CD8-positive, alpha-beta memory T cell (primary cell): Measurements from ENCODE around the gene KCNJ10. TPM values are rescaled to one million over a fixed set of nuclear protein-coding genes. Genes with fewer than 3 reads are reported as not detected.
A peak's percentile ranks its signal among the peaks of the same experiment; 100 is the strongest.

Experiments
- CTCF ChIA-PET: fragments of 350-600 bp; sonication (Branson Sonifier 250); formaldehyde crosslinking; loops from one replicate; lab custom pipeline; 2021; ENCODE audit warnings: antibody characterized with exemption; lab: Charles Lee
- POLR2A ChIA-PET: fragments of 350-600 bp; sonication (Branson Sonifier 250); formaldehyde crosslinking; loops from one replicate; lab custom pipeline; 2021; ENCODE audit warnings: antibody characterized with exemption; lab: Charles Lee
- DNase-seq, 5 donors: peaks; one replicate each; pipeline versions ENCODE4 v3.0.0 to v3.0.0-alpha.2; 2020 to 2022; ENCODE audit warnings: mixed read lengths in 1 of 5
- H3K27ac ChIP-seq: one replicate; pipeline ENCODE4 v1.7.0; 2013; ENCODE audit warnings: low read depth, mild to moderate bottlenecking, low read length, moderate library complexity
- H3K27me3 ChIP-seq: 2 replicates; pipeline ENCODE4 v1.7.0; 2013; ENCODE audit warnings: low read length, mild to moderate bottlenecking; ENCODE audit not compliant: insufficient read depth, poor library complexity, severe bottlenecking
- H3K36me3 ChIP-seq: 2 replicates; pipeline ENCODE4 v1.7.0; 2013; ENCODE audit warnings: mild to moderate bottlenecking, low read length, moderate library complexity; ENCODE audit not compliant: insufficient read depth
- H3K4me1 ChIP-seq: 2 replicates; pipeline ENCODE4 v1.7.0; 2013; ENCODE audit warnings: mild to moderate bottlenecking, low read length, moderate library complexity; ENCODE audit not compliant: insufficient read depth
- H3K4me3 ChIP-seq: 2 replicates; pipeline ENCODE4 v1.7.0; 2013; ENCODE audit warnings: mild to moderate bottlenecking, low read length
- H3K9me3 ChIP-seq: 2 replicates; pipeline ENCODE4 v1.7.0; 2013; ENCODE audit warnings: mild to moderate bottlenecking, low read length
- H3K27ac Mint-ChIP-seq, 8 donors: one replicate each; pipeline ENCODE4 v1.8.0; 2020 to 2021; ENCODE audit warnings: mixed read lengths in 8 of 8, mild to moderate bottlenecking in 6 of 8, inconsistent platforms in 3 of 8, moderate library complexity in 3 of 8
- H3K27me3 Mint-ChIP-seq, 2 donors: one replicate each; pipeline ENCODE4 v1.8.0; 2020 to 2021; ENCODE audit warnings: mixed read lengths in 2 of 2, mild to moderate bottlenecking in 1 of 2, moderate library complexity in 1 of 2
- H3K36me3 Mint-ChIP-seq, 3 donors: one replicate each; pipeline ENCODE4 v1.8.0; 2020 to 2021; ENCODE audit warnings: mixed read lengths in 3 of 3, inconsistent platforms in 1 of 3, mild to moderate bottlenecking in 1 of 3
- H3K4me1 Mint-ChIP-seq, 3 donors: one replicate each; pipeline ENCODE4 v1.8.0; 2020 to 2021; ENCODE audit warnings: mixed read lengths in 3 of 3, inconsistent platforms in 1 of 3, mild to moderate bottlenecking in 1 of 3
- H3K4me3 Mint-ChIP-seq, 7 donors: one replicate each; pipeline ENCODE4 v1.8.0; 2020 to 2021; ENCODE audit warnings: mixed read lengths in 7 of 7, mild to moderate bottlenecking in 6 of 7, moderate library complexity in 4 of 7, inconsistent platforms in 2 of 7
- H3K9me3 Mint-ChIP-seq, 5 donors: one replicate each; pipeline ENCODE4 v1.8.0; 2020 to 2022; ENCODE audit warnings: mixed read lengths in 5 of 5, mild to moderate bottlenecking in 3 of 5, moderate library complexity in 2 of 5, inconsistent platforms in 1 of 5
- polyA plus RNA-seq: library from polyadenylated mRNA; unstranded; fragments of 300-500 nt; fragmentation: Illumina TruSeq; gene quantifications from one replicate; pipeline ENCODE4 v1.2.3, GENCODE V29; 2021
- total RNA-seq, 2 experiments: library from RNA; stranded (reverse); gene quantifications; one replicate each; pipeline ENCODE4 v1.2.3, GENCODE V29; 2021

The KCNJ10 gene
- total and polyA plus RNA-seq, 3 experiments from 2014 or later: 0.13 TPM; not detected in 2

GRCh38 chr1:159959451-159959850, 110.5 kb downstream of the KCNJ10 start:
- DNase-seq: no peak
- Mint-ChIP-seq H3K9me3 (no peaks in the 10 kb centered on the region), H3K4me3 (no peak overlapping the region), H3K4me1 (no peaks in the 10 kb centered on the region), H3K27me3 (peaks cover 9 to 14% of the 10 kb centered on the region in 2 donors), H3K27ac (no peak overlapping the region), H3K36me3 (no peaks in the 10 kb centered on the region)
- no peaks in the 10 kb centered on the region for H3K27me3 ChIP-seq
- H3K4me3 ChIP-seq: no peak overlapping the region
- ChIA-PET POLR2A (no interaction called here), CTCF (no interaction called here)
- H3K4me1 ChIP-seq: no peaks in the 10 kb centered on the region
- H3K9me3 ChIP-seq: no peaks in the 10 kb centered on the region
- H3K27ac ChIP-seq: no peak overlapping the region
- no peaks in the 10 kb centered on the region for H3K36me3 ChIP-seq

GRCh38 chr1:159958719-159959380, 111.1 kb downstream of the KCNJ10 start:
- H3K27me3 ChIP-seq: no peaks in the 10 kb centered on the region
- no peak overlapping the region for H3K27ac ChIP-seq
- Mint-ChIP-seq H3K36me3 (no peaks in the 10 kb centered on the region), H3K27ac (peak overlapping the region in 1 of 8 donors; percentile 24), H3K4me1 (no peaks in the 10 kb centered on the region), H3K4me3 (no peak overlapping the region), H3K27me3 (peaks cover 9 to 15% of the 10 kb centered on the region in 2 donors), H3K9me3 (no peaks in the 10 kb centered on the region)
- POLR2A ChIA-PET: no interaction called here
- no peak for DNase-seq
- H3K4me3 ChIP-seq: no peak overlapping the region
- H3K9me3 ChIP-seq: no peaks in the 10 kb centered on the region
- H3K4me1 ChIP-seq: no peaks in the 10 kb centered on the region
- CTCF ChIA-PET: no interaction called here
- H3K36me3 ChIP-seq: no peaks in the 10 kb centered on the region

GRCh38 chr1:159957824-159958268, 112.1 kb downstream of the KCNJ10 start:
- Histone ChIP-seq H3K27ac (no peak overlapping the region), H3K9me3 (no peaks in the 10 kb centered on the region), H3K4me1 (no peaks in the 10 kb centered on the region), H3K4me3 (no peak overlapping the region), H3K27me3 (no peaks in the 10 kb centered on the region), H3K36me3 (no peaks in the 10 kb centered on the region)
- Mint-ChIP-seq H3K4me3 (no peak overlapping the region), H3K36me3 (no peaks in the 10 kb centered on the region), H3K27ac (no peak overlapping the region), H3K9me3 (no peaks in the 10 kb centered on the region), H3K4me1 (no peaks in the 10 kb centered on the region), H3K27me3 (peaks cover 9 to 15% of the 10 kb centered on the region in 2 donors)
- ChIA-PET CTCF (no interaction called here), POLR2A (no interaction called here)
- no peak for DNase-seq

- H3K27me3 Mint-ChIP-seq: peaks cover 9 to 27% of the 10 kb centered on the region in 2 donors
- ChIA-PET POLR2A (no interaction called here), CTCF (interaction anchor here (1.4 to 1.8 kb wide), 2 partner anchors 10 to 51 kb away, joined by 3 to 9 read pairs; partner anchors contain the start of gene IGSF9)
- no peaks in the 10 kb centered on the region for H3K4me1 Mint-ChIP-seq
- no peak overlapping the region for H3K27ac Mint-ChIP-seq
- Histone ChIP-seq H3K4me3 (no peak overlapping the region), H3K9me3 (no peaks in the 10 kb centered on the region), H3K27me3 (no peaks in the 10 kb centered on the region), H3K4me1 (no peaks in the 10 kb centered on the region), H3K27ac (no peak overlapping the region), H3K36me3 (no peaks in the 10 kb centered on the region)
- H3K36me3 Mint-ChIP-seq: peaks cover 0 to 3% (median 0%) of the 10 kb centered on the region in 3 donors
- H3K9me3 Mint-ChIP-seq: no peaks in the 10 kb centered on the region
- no peak overlapping the region for H3K4me3 Mint-ChIP-seq
- DNase-seq: no peak
These were observed 114.5 kb downstream of the KCNJ10 start for GRCh38 chr1:159955456-159955855.

- H3K27ac ChIP-seq: no peak within 1 kb of the TSS
- Mint-ChIP-seq H3K4me3 (no peak within 1 kb of the TSS), H3K36me3 (peaks cover 0 to 3% (median 0%) of the 10 kb centered on the region in 3 donors), H3K27me3 (peaks cover 9 to 25% of the 10 kb centered on the region in 2 donors), H3K27ac (peak within 1 kb of the TSS in 2 of 8 donors; percentile 2 to 8), H3K9me3 (no peaks in the 10 kb centered on the region), H3K4me1 (no peaks in the 10 kb centered on the region)
- no peaks in the 10 kb centered on the region for H3K36me3 ChIP-seq
- no peaks in the 10 kb centered on the region for H3K9me3 ChIP-seq
- H3K4me3 ChIP-seq: no peak within 1 kb of the TSS
- no peaks in the 10 kb centered on the region for H3K4me1 ChIP-seq
- H3K27me3 ChIP-seq: no peaks in the 10 kb centered on the region
- DNase-seq: no peak
- ChIA-PET CTCF (no interaction called here), POLR2A (no interaction called here)
These were observed 116.1 kb downstream of the KCNJ10 start, which contains the start of gene SLAMF9 for GRCh38 chr1:159953536-159954515. Gene SLAMF9, minus strand, starts transcription at chr1:159954237. Its CDS starts 100 bp downstream, at chr1:159954137.

- Histone ChIP-seq H3K9me3 (no peaks in the 10 kb centered on the region), H3K36me3 (no peaks in the 10 kb centered on the region), H3K27ac (no peak overlapping the region), H3K4me1 (no peaks in the 10 kb centered on the region), H3K27me3 (no peaks in the 10 kb centered on the region), H3K4me3 (no peak overlapping the region)
- peaks cover 0 to 3% (median 0%) of the 10 kb centered on the region in 3 donors for H3K36me3 Mint-ChIP-seq
- ChIA-PET CTCF (interaction anchor here (0.8 to 0.9 kb wide), 2 partner anchors 29 to 55 kb away, joined by 3 read pairs; no protein-coding TSS in a partner anchor), POLR2A (no interaction called here)
- peaks cover 9 to 25% of the 10 kb centered on the region in 2 donors for H3K27me3 Mint-ChIP-seq
- H3K9me3 Mint-ChIP-seq: no peaks in the 10 kb centered on the region
- H3K4me3 Mint-ChIP-seq: no peak overlapping the region
- no peaks in the 10 kb centered on the region for H3K4me1 Mint-ChIP-seq
- no peak for DNase-seq
- H3K27ac Mint-ChIP-seq: no peak overlapping the region
These were observed 117.0 kb downstream of the KCNJ10 start for GRCh38 chr1:159952932-159953331.

GRCh38 chr1:159951551-159951950, 118.4 kb downstream of the KCNJ10 start:
- ChIA-PET POLR2A (no interaction called here), CTCF (no interaction called here)
- Mint-ChIP-seq H3K27ac (no peak overlapping the region), H3K36me3 (peaks cover 0 to 3% (median 0%) of the 10 kb centered on the region in 3 donors), H3K4me3 (no peak overlapping the region), H3K4me1 (no peaks in the 10 kb centered on the region), H3K27me3 (peaks cover 9 to 25% of the 10 kb centered on the region in 2 donors), H3K9me3 (no peaks in the 10 kb centered on the region)
- Histone ChIP-seq H3K4me1 (no peaks in the 10 kb centered on the region), H3K9me3 (no peaks in the 10 kb centered on the region), H3K27ac (no peak overlapping the region), H3K4me3 (no peak overlapping the region), H3K36me3 (no peaks in the 10 kb centered on the region), H3K27me3 (no peaks in the 10 kb centered on the region)
- DNase-seq: no peak

- no peaks in the 10 kb centered on the region for H3K36me3 ChIP-seq
- peaks cover 0 to 1% (median 0%) of the 10 kb centered on the region in 3 donors for H3K4me1 Mint-ChIP-seq
- H3K4me3 ChIP-seq: no peak overlapping the region
- H3K36me3 Mint-ChIP-seq: peaks cover 0 to 3% (median 0%) of the 10 kb centered on the region in 3 donors
- H3K9me3 ChIP-seq: no peaks in the 10 kb centered on the region
- H3K9me3 Mint-ChIP-seq: no peaks in the 10 kb centered on the region
- no peaks in the 10 kb centered on the region for H3K27me3 ChIP-seq
- peaks cover 7 to 27% of the 10 kb centered on the region in 2 donors for H3K27me3 Mint-ChIP-seq
- H3K4me3 Mint-ChIP-seq: no peak overlapping the region
- H3K4me1 ChIP-seq: no peaks in the 10 kb centered on the region
- POLR2A ChIA-PET: no interaction called here
- no peak for DNase-seq
- H3K27ac Mint-ChIP-seq: no peak overlapping the region
- CTCF ChIA-PET: no interaction called here
- no peak overlapping the region for H3K27ac ChIP-seq
These were observed 118.9 kb downstream of the KCNJ10 start for GRCh38 chr1:159951016-159951415.
